A673 (cell line): ENCODE results near the gene LHFPL6.

Experiments used
- EZH2 ChIP-seq: fragments of 200-600 bp; sonication (generic); IDR thresholded peaks from 2 replicates; pipeline ENCODE4 v1.6.1; 2017; ENCODE audit warnings: borderline replicate concordance, low read depth, mild to moderate bottlenecking, mixed read lengths, antibody characterized with exemption, low read length; ENCODE audit not compliant: poor library complexity, severe bottlenecking
- TF ChIP-seq, protein P1 (sequence below): fragments of 300-800, 200-600 bp; sonication (generic); conservative IDR thresholded peaks from 2 replicates; pipeline ENCODE4 v1.5.1; 2017; ENCODE audit warnings: low read depth, mild to moderate bottlenecking, antibody characterized with exemption, low read length, moderate library complexity, mixed read lengths

- TF ChIP-seq, protein P1, sequence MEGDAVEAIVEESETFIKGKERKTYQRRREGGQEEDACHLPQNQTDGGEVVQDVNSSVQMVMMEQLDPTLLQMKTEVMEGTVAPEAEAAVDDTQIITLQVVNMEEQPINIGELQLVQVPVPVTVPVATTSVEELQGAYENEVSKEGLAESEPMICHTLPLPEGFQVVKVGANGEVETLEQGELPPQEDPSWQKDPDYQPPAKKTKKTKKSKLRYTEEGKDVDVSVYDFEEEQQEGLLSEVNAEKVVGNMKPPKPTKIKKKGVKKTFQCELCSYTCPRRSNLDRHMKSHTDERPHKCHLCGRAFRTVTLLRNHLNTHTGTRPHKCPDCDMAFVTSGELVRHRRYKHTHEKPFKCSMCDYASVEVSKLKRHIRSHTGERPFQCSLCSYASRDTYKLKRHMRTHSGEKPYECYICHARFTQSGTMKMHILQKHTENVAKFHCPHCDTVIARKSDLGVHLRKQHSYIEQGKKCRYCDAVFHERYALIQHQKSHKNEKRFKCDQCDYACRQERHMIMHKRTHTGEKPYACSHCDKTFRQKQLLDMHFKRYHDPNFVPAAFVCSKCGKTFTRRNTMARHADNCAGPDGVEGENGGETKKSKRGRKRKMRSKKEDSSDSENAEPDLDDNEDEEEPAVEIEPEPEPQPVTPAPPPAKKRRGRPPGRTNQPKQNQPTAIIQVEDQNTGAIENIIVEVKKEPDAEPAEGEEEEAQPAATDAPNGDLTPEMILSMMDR, result no peak
- no peak for TF ChIP-seq EZH2
Observed at GRCh38 chr13:39586151-39586550, 16.8 kb downstream of the LHFPL6 start.
